Chondrocyte (in vitro differentiated cells): ENCODE data around the gene ZSWIM2. TPM values are rescaled to one million over a fixed set of nuclear protein-coding genes. Genes with fewer than 3 reads are reported as not detected.

Source experiments
- DNase-seq: peaks from one replicate; pipeline ENCODE4 v3.0.0; 2021; ENCODE audit warnings: mixed read lengths, low spot score
- H3K27ac Mint-ChIP-seq: one replicate; pipeline ENCODE4 v1.8.0; 2021; ENCODE audit warnings: mild to moderate bottlenecking, moderate library complexity, mixed read lengths; ENCODE audit not compliant: unreplicated experiment
- H3K27me3 Mint-ChIP-seq: 2 replicates; pipeline ENCODE4 v1.8.0; 2021; ENCODE audit warnings: low read depth, mixed read lengths
- H3K36me3 Mint-ChIP-seq: 2 replicates; pipeline ENCODE4 v1.8.0; 2021; ENCODE audit warnings: low read depth, mixed read lengths
- H3K4me1 Mint-ChIP-seq: 2 replicates; pipeline ENCODE4 v1.8.0; 2021; ENCODE audit warnings: low read depth, mild to moderate bottlenecking, mixed read lengths
- H3K4me3 Mint-ChIP-seq: one replicate; pipeline ENCODE4 v1.8.0; 2021; ENCODE audit warnings: mild to moderate bottlenecking, moderate library complexity, mixed read lengths; ENCODE audit not compliant: unreplicated experiment
- H3K9me3 Mint-ChIP-seq: 2 replicates; pipeline ENCODE4 v1.8.0; 2021; ENCODE audit warnings: low read depth, mixed read lengths
- CTCF ChIP-seq: fragments of 200-600 bp; sonication (generic); IDR thresholded peaks from 2 replicates; pipeline ENCODE4 v1.5.0; 2021; ENCODE audit warnings: antibody characterized with exemption, mild to moderate bottlenecking, moderate library complexity
- total RNA-seq: library from RNA; stranded (reverse); gene quantifications from 3 replicates; pipeline ENCODE4 v1.2.1, GENCODE V29; 2021

ZSWIM2 gene
- total RNA-seq, 1 donor from 2014 or later = not detected

GRCh38 chr2:186841940-186842339 lies 7.0 kb downstream of the ZSWIM2 start:
- Mint-ChIP-seq H3K9me3 (no peaks in the 10 kb centered on the region), H3K27ac (no peak overlapping the region), H3K36me3 (no peaks in the 10 kb centered on the region), H3K4me3 (no peak overlapping the region), H3K4me1 (peaks cover 16% of the 10 kb centered on the region), H3K27me3 (no peaks in the 10 kb centered on the region)
- TF ChIP-seq CTCF = no peak
- DNase-seq = no peak

GRCh38 chr2:186835628-186836027 lies 13.3 kb downstream of the ZSWIM2 start:
- no peak for DNase-seq
- Mint-ChIP-seq H3K4me1 (peaks cover 7% of the 10 kb centered on the region), H3K4me3 (no peak overlapping the region), H3K27me3 (no peaks in the 10 kb centered on the region), H3K36me3 (peaks cover 2% of the 10 kb centered on the region), H3K27ac (no peak overlapping the region), H3K9me3 (peaks cover 4% of the 10 kb centered on the region)
- no peak for TF ChIP-seq CTCF

- no peaks in the 10 kb centered on the region for H3K27me3 Mint-ChIP-seq
- H3K4me1 Mint-ChIP-seq = peaks cover 8% of the 10 kb centered on the region
- H3K9me3 Mint-ChIP-seq = peaks cover 4% of the 10 kb centered on the region
- H3K4me3 Mint-ChIP-seq = no peak overlapping the region
- H3K27ac Mint-ChIP-seq = no peak overlapping the region
- DNase-seq = no peak
- no peaks in the 10 kb centered on the region for H3K36me3 Mint-ChIP-seq
- TF ChIP-seq CTCF = no peak
These were observed 21.0 kb downstream of the ZSWIM2 start for GRCh38 chr2:186827862-186828492.

- Mint-ChIP-seq H3K4me1 (peaks cover 8% of the 10 kb centered on the region), H3K27ac (no peak overlapping the region), H3K9me3 (peaks cover 4% of the 10 kb centered on the region)
These were observed 21.6 kb downstream of the ZSWIM2 start for GRCh38 chr2:186827411-186827810.

GRCh38 chr2:186822323-186822722 lies 26.6 kb downstream of the ZSWIM2 start:
- Mint-ChIP-seq H3K4me3 (no peak overlapping the region), H3K27me3 (no peaks in the 10 kb centered on the region), H3K27ac (no peak overlapping the region), H3K4me1 (peaks cover 4% of the 10 kb centered on the region), H3K9me3 (peaks cover 4% of the 10 kb centered on the region), H3K36me3 (no peaks in the 10 kb centered on the region)
- no peak for TF ChIP-seq CTCF
- DNase-seq = no peak

More at GRCh38 chr2:186827411-186827810, 21.6 kb downstream of the ZSWIM2 start:
- no peak overlapping the region for H3K4me3 Mint-ChIP-seq
- DNase-seq = no peak
- no peaks in the 10 kb centered on the region for H3K27me3 Mint-ChIP-seq
- TF ChIP-seq CTCF = no peak
- H3K36me3 Mint-ChIP-seq = no peaks in the 10 kb centered on the region
